Coronary artery (tissue), 2 donors: ENCODE results near the gene MYOD1.

Experiments used
- DNase-seq: peaks from one replicate; pipeline ENCODE4 v3.0.0-alpha.2; 2017; ENCODE audit warnings: low spot score
- H3K27ac ChIP-seq, 2 donors: fragments of 200-600 bp; sonication (generic); one replicate each; pipeline ENCODE4 v1.5.1; 2016 to 2019
- H3K4me3 ChIP-seq: fragments of 200-600 bp; sonication (generic); 2 replicates; pipeline ENCODE4 v1.5.1; 2016; ENCODE audit warnings: mild to moderate bottlenecking, moderate library complexity
- TF ChIP-seq, protein P1 (sequence below): fragments of 200-600 bp; sonication (generic); IDR thresholded peaks from one replicate; pipeline ENCODE4 v1.5.1; 2019; ENCODE audit warnings: antibody characterized with exemption

Gene MYOD1

DNA sequence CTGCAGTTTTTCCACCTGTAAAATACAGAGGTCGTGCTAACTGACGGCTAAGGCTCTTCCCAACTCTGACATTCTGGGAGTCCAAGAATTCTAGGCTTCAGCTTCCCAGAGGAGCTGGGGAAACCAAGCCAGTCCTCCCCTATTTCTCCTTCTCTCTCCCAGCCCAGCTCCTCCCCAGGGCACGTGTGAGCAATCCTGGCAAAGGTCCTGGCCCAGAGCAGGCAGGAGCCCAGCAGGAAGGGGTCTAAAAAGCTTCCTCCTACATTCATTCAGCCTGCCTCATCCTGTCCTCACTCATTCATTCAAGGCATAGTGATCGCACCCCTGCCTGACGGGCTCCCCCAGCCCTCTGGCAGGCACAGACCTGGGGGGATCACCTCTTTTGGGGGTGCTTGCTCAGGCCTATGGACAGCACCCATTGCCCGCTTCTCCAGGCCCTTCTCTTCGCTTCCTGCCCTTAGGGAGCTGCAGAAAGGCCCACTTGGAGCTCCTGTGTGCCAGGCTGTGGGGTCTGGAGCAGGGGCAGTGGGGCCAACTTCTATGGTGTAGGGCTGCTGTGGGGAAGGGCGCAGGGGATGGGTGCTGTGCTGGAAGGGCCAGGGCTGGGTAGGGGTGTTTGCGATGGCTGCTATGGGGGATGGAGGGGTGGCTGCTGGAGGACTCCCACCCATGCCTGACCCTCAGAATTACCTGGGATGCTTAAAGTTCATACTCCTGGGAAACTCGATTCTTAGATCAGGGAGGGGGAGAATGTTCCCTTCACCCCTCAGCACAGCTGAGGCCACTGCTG is 25.0 kb downstream of the MYOD1 start:
- TF ChIP-seq, protein P1, sequence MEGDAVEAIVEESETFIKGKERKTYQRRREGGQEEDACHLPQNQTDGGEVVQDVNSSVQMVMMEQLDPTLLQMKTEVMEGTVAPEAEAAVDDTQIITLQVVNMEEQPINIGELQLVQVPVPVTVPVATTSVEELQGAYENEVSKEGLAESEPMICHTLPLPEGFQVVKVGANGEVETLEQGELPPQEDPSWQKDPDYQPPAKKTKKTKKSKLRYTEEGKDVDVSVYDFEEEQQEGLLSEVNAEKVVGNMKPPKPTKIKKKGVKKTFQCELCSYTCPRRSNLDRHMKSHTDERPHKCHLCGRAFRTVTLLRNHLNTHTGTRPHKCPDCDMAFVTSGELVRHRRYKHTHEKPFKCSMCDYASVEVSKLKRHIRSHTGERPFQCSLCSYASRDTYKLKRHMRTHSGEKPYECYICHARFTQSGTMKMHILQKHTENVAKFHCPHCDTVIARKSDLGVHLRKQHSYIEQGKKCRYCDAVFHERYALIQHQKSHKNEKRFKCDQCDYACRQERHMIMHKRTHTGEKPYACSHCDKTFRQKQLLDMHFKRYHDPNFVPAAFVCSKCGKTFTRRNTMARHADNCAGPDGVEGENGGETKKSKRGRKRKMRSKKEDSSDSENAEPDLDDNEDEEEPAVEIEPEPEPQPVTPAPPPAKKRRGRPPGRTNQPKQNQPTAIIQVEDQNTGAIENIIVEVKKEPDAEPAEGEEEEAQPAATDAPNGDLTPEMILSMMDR, result no peak
- no peak for DNase-seq

DNA sequence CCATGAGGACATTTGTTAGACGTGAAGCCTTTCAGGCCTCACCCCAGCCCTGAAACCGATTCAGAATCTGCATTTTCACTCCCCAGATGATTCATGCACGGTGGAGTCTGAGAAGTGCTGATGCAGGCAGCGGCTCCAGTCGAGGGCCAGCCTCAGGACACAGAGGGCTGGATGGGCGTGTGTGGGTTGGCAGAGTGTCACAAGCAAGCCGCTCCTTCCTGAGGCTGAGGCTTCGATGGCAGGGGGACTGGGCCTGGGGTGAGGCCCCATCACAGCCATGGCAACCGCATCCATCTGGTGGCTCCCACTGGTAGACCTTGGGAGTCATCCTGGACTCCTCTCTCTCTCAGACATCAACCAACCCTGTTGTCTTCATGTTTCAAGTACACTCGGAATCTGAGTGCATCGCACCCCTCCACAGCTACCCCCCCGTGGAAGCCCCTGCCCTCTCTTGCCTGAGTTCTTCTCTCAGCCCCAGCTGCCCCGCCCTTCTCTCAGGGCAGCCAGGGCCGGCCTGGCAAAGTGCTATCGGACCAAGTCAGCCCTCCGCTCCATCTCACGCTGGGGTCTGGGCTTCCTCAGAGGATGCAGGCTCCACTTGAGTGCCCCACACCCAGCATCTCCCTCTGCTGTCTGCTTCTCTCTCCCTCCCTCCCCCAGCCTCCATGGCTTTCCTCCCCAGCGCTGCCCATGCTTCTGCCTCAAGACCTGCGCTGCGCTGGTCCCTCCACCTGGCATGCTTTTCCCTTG is 25.8 kb downstream of the MYOD1 start:
- TF ChIP-seq, protein P1, result no peak
- Histone ChIP-seq H3K4me3 (no peak overlapping the region), H3K27ac (no peak overlapping the region)
- no peak for DNase-seq

More for the DNA sequence above, 25.0 kb downstream of the MYOD1 start:
- H3K4me3 ChIP-seq, result no peak overlapping the region
- no peak overlapping the region for H3K27ac ChIP-seq

GRCh38 chr11:17746096-17746495 is 26.7 kb downstream of the MYOD1 start:
- H3K4me3 ChIP-seq, result no peak overlapping the region
- H3K27ac ChIP-seq, result no peak overlapping the region
- TF ChIP-seq, protein P1, result no peak
- no peak for DNase-seq

DNA sequence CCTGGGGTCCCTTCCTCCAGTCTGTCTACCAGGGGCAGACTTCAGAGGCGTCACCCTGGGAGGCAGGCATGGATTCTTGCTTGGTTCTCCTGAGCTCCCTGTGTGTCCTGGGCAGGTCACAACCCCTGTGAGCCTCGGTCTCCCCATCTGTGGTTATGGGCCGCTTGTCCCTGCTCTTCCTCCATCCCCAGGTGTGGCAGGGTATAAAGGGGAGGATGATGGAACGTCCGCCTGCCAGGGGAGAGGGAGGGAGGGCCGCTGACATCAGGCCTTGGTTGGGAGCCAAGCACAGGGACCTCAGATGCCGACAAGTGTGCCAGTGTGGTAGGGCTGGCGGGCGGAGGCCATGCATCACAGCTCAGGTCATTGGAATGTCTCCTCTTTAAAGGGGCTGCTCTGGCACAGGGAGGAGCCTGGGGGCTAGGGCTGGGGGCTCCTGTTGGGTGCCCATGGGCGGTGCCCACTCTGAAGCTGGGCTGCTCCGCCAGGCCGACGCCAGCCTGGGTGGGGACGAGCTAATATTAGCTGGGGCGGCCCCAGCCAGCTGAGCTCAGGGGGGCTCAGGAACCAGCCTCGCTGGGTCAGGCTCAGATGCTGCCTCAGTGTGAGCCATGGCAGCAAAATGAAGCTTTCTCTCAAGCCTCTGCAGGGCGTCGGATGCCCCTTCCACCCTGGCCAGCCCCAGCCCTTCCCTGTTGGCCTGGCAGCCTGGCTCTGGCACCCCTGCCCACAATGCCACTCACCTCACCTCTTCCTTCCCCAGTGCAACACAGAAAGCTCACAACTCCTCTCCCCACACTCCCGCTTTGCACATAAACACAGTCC is 28.0 kb downstream of the MYOD1 start:
- H3K4me3 ChIP-seq, result no peak overlapping the region
- DNase-seq, result no peak
- no peak overlapping the region for H3K27ac ChIP-seq
- TF ChIP-seq, protein P1, result no peak

GRCh38 chr11:17748044-17748443 is 28.7 kb downstream of the MYOD1 start:
- no peak overlapping the region for H3K27ac ChIP-seq
- TF ChIP-seq, protein P1, result no peak
- no peak for DNase-seq
- H3K4me3 ChIP-seq, result no peak overlapping the region

GRCh38 chr11:17748761-17749721 is 29.7 kb downstream of the MYOD1 start:
- Histone ChIP-seq H3K27ac (no peak overlapping the region), H3K4me3 (no peak overlapping the region)
- DNase-seq, result no peak
- TF ChIP-seq, protein P1, result no peak
